Mammary epithelial cell (primary cell): Measurements from ENCODE around the gene KCNK15.
A peak's percentile ranks its signal among the peaks of the same experiment; 100 is the strongest.

Source experiments
- EZH2 ChIP-seq: IDR thresholded peaks from 2 replicates; pipeline ENCODE4 v1.6.1; 2012; ENCODE audit warnings: low read length, inconsistent platforms, borderline replicate concordance
- TF ChIP-seq, protein P1 (sequence below), 2 donors: IDR thresholded peaks in 1 of 2; conservative IDR thresholded peaks in 1 of 2; 2 replicates each; pipeline ENCODE4 v1.5.1; 2011 to 2012; ENCODE audit warnings: inconsistent platforms in 2 of 2, low read length in 2 of 2, mild to moderate bottlenecking in 2 of 2, control low read depth in 1 of 2, low read depth in 1 of 2; ENCODE audit not compliant: insufficient read depth in 1 of 2; ENCODE audit errors: extremely low read depth in 1 of 2

DNA sequence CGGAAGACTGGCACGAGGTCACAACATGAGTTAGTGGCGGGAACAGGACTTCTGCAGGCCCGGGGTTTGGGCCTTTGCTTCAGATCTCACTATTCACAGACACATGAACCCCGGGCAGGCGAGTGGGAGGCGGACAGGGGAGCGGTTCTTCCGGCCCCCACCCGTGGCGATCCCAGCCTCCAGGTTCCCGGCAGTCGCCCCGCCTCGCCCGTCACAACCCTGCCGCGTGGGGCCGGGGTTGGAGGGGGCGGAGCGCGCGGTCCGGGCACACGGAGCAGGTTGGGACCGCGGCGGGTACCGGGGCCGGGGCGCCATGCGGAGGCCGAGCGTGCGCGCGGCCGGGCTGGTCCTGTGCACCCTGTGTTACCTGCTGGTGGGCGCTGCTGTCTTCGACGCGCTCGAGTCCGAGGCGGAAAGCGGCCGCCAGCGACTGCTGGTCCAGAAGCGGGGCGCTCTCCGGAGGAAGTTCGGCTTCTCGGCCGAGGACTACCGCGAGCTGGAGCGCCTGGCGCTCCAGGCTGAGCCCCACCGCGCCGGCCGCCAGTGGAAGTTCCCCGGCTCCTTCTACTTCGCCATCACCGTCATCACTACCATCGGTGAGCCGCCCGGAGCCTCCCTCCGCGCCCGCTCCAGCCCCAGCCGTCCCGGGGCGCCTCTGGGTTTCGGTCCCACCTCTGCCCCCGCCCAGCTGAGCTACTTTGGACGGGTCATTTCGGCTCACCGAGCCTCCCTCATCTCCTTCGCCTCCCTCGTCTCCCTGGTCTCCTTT, at the start of gene KCNK15:
- TF ChIP-seq, protein P1, sequence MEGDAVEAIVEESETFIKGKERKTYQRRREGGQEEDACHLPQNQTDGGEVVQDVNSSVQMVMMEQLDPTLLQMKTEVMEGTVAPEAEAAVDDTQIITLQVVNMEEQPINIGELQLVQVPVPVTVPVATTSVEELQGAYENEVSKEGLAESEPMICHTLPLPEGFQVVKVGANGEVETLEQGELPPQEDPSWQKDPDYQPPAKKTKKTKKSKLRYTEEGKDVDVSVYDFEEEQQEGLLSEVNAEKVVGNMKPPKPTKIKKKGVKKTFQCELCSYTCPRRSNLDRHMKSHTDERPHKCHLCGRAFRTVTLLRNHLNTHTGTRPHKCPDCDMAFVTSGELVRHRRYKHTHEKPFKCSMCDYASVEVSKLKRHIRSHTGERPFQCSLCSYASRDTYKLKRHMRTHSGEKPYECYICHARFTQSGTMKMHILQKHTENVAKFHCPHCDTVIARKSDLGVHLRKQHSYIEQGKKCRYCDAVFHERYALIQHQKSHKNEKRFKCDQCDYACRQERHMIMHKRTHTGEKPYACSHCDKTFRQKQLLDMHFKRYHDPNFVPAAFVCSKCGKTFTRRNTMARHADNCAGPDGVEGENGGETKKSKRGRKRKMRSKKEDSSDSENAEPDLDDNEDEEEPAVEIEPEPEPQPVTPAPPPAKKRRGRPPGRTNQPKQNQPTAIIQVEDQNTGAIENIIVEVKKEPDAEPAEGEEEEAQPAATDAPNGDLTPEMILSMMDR (conservative IDR thresholded peaks at IDR 0.05 in 1 of 2, IDR thresholded peaks at IDR 0.05 in 1 of 2; ENCODE audit: extremely low read depth in 1 of 2, insufficient read depth in 1 of 2, low read depth in 1 of 2, low read length in 2 of 2), result no peak
- peak; percentile 43 for TF ChIP-seq EZH2
